Stimulated activated CD8-positive, alpha-beta memory T cell treated with anti-CD3 and anti-CD28 coated beads, Interleukin-4, amount 100 ng/mL, for 1 hour (primary cell): Measurements from ENCODE around the gene ARID3A.

Experiments
- DNase-seq, 2 donors: peaks; one replicate each; pipeline ENCODE4 v3.0.0-alpha.2; 2020; ENCODE audit warnings: low read depth in 2 of 2, low spot score in 1 of 2

ARID3A gene

GRCh38 chr19:984165-984967 lies 58.5 kb downstream of the ARID3A start, which contains the start of gene WDR18:
TSS of gene WDR18 (plus strand) at chr19:984345. CDS start at chr19:984354, 9 bp downstream.
- peak; percentile 79 to 83 for DNase-seq

DNA sequence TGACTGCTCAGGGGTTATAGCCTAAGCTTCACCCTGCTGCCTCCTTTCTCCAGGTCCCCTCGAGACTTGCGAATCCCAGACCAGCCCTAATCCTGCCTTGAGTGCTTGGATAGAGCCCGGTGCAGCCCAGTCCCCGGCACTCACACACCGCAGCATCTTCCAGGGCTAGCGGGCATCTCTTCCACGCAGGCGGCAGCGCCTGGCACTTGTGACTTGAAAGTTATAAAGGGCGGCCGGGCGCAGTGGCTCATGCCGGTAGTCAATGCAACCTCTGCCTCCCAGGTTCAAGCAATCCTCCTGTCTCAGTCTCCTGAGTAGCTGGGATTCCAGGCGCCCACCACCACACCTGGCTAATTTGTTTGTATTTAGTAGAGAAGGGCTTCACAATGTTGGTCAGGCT lies 60.2 kb downstream of the ARID3A start:
- DNase-seq = no peak

DNA sequence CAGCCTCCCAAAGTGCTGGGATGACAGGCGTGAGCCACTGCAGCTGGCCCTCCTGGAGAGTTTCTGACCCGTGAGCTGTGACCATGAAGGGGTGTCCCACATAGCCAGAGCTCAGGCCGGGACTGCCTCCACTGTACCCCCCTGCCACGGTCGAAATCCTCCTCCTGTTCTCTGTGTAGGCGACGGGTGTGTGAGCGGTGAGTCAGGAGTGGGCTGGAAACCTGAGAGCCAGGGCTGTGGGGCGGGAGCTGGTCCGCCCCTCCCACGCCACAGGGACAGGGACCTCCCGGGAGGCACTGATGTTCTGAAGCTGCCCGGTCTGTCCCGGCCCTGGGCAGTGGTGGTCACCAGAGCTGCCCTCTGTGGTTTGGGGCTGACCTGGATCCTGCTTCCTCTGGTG lies 62.2 kb downstream of the ARID3A start:
- DNase-seq = no peak

DNA sequence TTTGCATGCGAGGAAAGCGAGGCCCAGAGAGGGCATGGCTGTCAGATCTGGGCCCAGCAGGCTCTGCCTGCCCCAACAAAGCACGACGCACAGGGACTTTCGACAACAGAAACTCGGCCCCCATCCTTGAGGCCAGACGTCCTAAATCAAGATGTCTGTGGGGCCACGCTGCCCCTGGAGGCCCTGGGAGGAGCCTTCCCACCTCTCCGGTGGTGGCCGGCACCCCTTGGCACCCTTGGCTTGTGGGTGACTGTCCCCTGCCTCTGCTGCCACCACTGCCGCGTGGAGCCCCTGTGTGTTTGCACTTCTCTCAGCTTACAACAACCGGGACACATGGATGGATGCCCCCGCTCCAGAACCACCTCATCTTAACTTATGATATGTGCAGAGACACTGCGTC lies 62.7 kb downstream of the ARID3A start:
- no peak for DNase-seq

DNA sequence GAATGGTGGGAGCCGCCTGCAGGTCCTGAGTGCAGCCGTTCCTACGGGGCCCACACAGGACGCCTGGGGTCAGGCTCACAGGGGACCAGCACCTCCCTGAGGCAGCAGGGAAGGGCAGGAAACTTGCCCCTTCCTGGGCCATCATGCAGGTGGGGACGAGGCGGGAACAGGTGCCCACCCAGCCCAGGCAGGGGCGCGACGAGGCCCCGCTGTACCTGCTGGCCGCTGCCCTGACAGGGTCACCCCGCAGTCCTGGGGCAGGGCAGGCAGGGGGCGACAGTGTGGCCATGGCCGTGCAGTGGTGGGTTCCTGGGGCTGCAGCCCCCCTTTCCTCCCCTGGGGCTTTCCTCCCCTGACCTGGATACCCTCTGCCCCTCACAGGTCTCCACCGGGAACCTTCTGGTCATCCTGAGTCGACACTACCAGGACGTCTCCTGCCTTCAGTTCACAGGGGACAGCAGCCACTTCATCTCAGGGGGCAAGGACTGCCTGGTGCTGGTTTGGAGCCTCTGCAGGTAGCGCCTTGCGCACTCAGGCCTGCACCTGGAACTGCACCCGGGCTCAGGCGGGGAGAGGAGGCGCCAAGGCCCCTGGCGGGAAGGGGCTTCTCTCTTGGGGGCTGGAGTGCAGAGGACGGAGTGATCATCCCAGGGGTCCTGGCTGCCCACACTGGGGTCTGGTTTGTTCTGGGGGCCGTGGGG lies 63.7 kb downstream of the ARID3A start:
- no peak for DNase-seq

GRCh38 chr19:990119-990571 lies 64.3 kb downstream of the ARID3A start:
- no peak for DNase-seq

- DNase-seq = no peak
These were observed 64.9 kb downstream of the ARID3A start for GRCh38 chr19:990746-991145.

DNA sequence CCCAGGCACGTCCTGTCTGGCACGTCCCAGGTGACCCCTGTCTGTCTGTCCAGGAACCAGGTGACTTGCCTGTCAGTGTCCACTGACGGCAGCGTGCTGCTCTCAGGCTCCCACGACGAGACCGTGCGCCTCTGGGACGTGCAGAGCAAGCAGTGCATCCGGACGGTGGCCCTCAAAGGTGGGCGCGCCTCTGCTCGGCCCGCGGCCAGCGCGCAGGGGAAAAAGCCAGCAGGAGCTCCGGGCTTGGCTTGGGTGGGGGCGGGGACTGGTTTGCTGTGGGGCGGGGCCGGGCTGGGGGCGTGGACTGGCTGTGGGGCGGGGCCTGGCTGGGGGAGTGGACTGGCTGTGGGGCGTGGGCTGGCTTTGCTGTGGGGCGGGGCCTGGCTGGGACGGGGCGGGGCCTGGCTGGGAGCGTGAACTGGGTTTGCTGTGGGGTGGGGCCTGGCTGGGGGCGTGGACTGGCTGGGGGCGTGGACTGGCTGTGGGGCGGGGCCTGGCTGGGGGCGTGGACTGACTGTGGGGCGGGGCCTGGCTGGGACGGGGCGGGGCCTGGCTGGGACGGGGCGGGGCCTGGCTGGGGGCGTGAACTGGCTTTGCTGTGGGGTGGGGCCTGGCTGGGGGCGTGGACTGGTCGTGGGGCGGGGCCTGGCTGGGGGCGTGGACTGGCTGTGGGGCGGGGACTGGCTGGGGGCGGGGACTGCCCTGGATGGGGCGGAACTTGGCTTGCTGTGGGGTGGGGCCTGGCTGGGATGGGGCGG lies 65.5 kb downstream of the ARID3A start:
- DNase-seq = peak in 1 of 2 donors; percentile 40

GRCh38 chr19:991932-992669 lies 66.3 kb downstream of the ARID3A start:
- no peak for DNase-seq

GRCh38 chr19:992670-993055 lies 66.8 kb downstream of the ARID3A start:
- DNase-seq = no peak

GRCh38 chr19:993361-993830 lies 67.6 kb downstream of the ARID3A start:
- DNase-seq = no peak

DNA sequence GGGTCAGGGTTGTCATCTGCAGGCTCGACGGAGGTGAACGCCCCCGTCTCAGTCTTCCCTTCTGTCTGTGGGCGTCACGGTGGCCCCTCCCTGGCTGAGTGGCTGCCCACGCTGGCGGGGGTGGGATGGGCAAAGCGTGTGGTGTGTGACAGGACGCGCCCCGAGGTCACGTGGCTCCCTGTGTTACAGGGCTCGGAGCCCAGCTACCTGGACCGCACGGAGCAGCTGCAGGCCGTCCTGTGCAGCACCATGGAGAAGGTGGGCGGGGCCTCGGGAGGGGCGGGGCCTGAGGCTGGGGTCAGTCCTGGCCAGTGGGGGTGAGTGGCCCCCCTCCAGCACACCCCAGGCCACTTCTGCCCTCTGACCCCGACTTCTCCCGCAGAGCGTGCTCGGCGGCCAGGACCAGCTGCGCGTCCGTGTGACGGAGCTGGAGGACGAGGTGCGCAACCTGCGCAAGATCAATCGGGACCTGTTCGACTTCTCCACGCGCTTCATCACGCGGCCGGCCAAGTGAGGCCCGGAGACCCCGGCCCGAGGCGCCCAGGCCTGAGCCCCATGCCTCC lies 68.1 kb downstream of the ARID3A start:
- DNase-seq = no peak

DNA sequence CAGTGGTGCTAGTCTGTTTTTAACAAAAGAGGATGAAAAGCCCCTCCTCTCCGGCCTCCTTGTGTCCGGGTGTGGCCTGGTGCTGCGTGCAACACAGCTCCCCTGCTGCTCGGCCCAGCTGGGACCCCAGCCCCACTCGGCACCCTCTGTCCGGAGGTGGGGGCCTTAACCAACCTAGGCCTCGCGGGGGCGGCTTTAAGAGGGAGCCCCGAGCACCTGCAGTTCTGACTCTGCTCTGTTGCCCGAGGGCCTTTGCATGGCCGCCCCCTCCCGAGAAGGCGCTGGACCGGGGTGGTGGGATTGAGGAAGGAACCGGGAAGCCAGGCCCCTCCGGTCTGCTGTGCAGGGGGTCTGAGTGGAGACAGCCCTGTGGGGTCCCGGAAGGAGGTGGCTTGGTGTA lies 68.7 kb downstream of the ARID3A start:
- DNase-seq = no peak

GRCh38 chr19:995051-995827 lies 69.4 kb downstream of the ARID3A start:
- no peak for DNase-seq

- DNase-seq = peak; percentile 38 to 39
These were observed 70.4 kb downstream of the ARID3A start for GRCh38 chr19:996051-996838.

GRCh38 chr19:998064-998463 lies 72.2 kb downstream of the ARID3A start:
- DNase-seq = no peak

- no peak for DNase-seq
These were observed 73.5 kb downstream of the ARID3A start for GRCh38 chr19:999379-999719.

DNA sequence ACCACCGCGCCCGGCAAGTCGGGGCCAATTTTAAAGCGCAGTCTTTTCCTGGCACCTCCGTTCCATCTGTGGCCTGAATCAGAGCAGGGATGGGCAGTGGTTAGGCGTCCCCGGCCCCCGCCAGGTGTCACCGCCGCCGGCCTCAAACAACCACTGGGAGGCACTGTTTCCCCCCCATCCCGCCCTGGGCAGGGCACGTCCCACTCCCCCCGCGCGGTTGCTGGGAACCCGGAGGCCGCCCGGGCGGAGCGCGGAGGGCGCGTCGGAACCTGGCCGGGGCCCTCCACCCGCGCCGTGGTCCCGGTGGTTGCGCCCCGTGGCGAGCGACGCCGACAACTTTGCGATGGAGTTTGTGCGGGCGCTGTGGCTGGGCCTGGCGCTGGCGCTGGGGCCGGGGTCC lies 74.3 kb downstream of the ARID3A start, which contains the start of gene GRIN3B:
Gene GRIN3B, plus strand, starts transcription at position 325 of the 400 bp plus-strand sequence. Its CDS starts 19 bp downstream, at position 344.
- no peak for DNase-seq
